ENCODE data around the gene KRT33B. TPM values are rescaled to one million over a fixed set of nuclear protein-coding genes. Genes with fewer than 3 reads are reported as not detected.

Gene KRT33B
- total RNA-seq, 1 experiment from 2014 or later = not detected

DNA sequence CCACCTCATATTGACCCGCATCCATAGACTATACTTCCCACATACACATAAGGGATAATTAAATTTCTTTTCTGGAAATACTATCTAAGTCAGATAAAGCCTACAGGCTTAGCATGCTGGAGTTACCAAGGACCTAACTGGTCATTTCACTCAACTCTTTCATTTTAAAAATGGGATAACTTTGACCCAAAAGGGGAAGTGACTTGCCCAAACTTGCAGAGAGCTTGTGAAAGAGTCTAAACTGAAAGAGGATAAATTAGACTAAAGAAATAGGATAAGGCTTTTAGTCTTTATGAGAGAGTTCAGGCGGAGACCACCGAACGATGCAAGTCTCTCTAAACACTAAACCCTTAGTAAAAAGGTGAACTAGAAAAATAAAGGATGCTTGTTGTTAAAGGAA, 15.1 kb downstream of the KRT33B start:
- ChIA-PET CTCF (no interaction called here), POLR2A (no interaction called here)
- Mint-ChIP-seq H3K36me3 (no peaks in the 10 kb centered on the region), H3K4me3 (no peak overlapping the region), H3K27ac (no peak overlapping the region), H3K27me3 (ENCODE audit: low read depth) (peaks cover 5% of the 10 kb centered on the region), H3K4me1 (no peaks in the 10 kb centered on the region), H3K9me3 (0 out of 2 replicates have a peak, but pooled peaks cover 10% of the 10 kb centered on the region)
- ATAC-seq = no peak
- no peak for TF ChIP-seq NR2C2 (CRISPR knock-in tag; IDR thresholded peaks at IDR 0.05)
- no peak for TF ChIP-seq TEAD1 (CRISPR knock-in tag; IDR thresholded peaks at IDR 0.05)
- TF ChIP-seq MYBL2 (CRISPR knock-in tag; IDR thresholded peaks at IDR 0.05) = no peak
- no peak for TF ChIP-seq ETV6 (CRISPR knock-in tag; IDR thresholded peaks at IDR 0.05)
- TF ChIP-seq CREB1 (CRISPR knock-in tag; IDR thresholded peaks at IDR 0.05) = no peak
- TF ChIP-seq JAZF1 (CRISPR knock-in tag; IDR thresholded peaks at IDR 0.05) = no peak
- no peak for TF ChIP-seq SMAD3 (CRISPR knock-in tag; IDR thresholded peaks at IDR 0.05; ENCODE audit: borderline replicate concordance)
- TF ChIP-seq EMX1 (CRISPR knock-in tag; IDR thresholded peaks at IDR 0.05) = no peak
- TF ChIP-seq, protein P1, sequence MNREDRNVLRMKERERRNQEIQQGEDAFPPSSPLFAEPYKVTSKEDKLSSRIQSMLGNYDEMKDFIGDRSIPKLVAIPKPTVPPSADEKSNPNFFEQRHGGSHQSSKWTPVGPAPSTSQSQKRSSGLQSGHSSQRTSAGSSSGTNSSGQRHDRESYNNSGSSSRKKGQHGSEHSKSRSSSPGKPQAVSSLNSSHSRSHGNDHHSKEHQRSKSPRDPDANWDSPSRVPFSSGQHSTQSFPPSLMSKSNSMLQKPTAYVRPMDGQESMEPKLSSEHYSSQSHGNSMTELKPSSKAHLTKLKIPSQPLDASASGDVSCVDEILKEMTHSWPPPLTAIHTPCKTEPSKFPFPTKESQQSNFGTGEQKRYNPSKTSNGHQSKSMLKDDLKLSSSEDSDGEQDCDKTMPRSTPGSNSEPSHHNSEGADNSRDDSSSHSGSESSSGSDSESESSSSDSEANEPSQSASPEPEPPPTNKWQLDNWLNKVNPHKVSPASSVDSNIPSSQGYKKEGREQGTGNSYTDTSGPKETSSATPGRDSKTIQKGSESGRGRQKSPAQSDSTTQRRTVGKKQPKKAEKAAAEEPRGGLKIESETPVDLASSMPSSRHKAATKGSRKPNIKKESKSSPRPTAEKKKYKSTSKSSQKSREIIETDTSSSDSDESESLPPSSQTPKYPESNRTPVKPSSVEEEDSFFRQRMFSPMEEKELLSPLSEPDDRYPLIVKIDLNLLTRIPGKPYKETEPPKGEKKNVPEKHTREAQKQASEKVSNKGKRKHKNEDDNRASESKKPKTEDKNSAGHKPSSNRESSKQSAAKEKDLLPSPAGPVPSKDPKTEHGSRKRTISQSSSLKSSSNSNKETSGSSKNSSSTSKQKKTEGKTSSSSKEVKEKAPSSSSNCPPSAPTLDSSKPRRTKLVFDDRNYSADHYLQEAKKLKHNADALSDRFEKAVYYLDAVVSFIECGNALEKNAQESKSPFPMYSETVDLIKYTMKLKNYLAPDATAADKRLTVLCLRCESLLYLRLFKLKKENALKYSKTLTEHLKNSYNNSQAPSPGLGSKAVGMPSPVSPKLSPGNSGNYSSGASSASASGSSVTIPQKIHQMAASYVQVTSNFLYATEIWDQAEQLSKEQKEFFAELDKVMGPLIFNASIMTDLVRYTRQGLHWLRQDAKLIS (CRISPR knock-in tag; IDR thresholded peaks at IDR 0.05; ENCODE audit: borderline replicate concordance) = no peak
- TF ChIP-seq, protein P2, sequence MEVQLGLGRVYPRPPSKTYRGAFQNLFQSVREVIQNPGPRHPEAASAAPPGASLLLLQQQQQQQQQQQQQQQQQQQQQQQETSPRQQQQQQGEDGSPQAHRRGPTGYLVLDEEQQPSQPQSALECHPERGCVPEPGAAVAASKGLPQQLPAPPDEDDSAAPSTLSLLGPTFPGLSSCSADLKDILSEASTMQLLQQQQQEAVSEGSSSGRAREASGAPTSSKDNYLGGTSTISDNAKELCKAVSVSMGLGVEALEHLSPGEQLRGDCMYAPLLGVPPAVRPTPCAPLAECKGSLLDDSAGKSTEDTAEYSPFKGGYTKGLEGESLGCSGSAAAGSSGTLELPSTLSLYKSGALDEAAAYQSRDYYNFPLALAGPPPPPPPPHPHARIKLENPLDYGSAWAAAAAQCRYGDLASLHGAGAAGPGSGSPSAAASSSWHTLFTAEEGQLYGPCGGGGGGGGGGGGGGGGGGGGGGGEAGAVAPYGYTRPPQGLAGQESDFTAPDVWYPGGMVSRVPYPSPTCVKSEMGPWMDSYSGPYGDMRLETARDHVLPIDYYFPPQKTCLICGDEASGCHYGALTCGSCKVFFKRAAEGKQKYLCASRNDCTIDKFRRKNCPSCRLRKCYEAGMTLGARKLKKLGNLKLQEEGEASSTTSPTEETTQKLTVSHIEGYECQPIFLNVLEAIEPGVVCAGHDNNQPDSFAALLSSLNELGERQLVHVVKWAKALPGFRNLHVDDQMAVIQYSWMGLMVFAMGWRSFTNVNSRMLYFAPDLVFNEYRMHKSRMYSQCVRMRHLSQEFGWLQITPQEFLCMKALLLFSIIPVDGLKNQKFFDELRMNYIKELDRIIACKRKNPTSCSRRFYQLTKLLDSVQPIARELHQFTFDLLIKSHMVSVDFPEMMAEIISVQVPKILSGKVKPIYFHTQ (CRISPR knock-in tag; IDR thresholded peaks at IDR 0.05) = no peak
- TF ChIP-seq TCF7 (CRISPR knock-in tag; IDR thresholded peaks at IDR 0.05; ENCODE audit: low read depth) = no peak
- TF ChIP-seq, protein P3, sequence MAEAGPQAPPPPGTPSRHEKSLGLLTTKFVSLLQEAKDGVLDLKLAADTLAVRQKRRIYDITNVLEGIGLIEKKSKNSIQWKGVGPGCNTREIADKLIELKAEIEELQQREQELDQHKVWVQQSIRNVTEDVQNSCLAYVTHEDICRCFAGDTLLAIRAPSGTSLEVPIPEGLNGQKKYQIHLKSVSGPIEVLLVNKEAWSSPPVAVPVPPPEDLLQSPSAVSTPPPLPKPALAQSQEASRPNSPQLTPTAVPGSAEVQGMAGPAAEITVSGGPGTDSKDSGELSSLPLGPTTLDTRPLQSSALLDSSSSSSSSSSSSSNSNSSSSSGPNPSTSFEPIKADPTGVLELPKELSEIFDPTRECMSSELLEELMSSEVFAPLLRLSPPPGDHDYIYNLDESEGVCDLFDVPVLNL (CRISPR knock-in tag; IDR thresholded peaks at IDR 0.05; ENCODE audit: borderline replicate concordance, low read depth) = no peak
- no peak for TF ChIP-seq ZNF671 (CRISPR knock-in tag; IDR thresholded peaks at IDR 0.05)
- TF ChIP-seq ELF4 (CRISPR knock-in tag; IDR thresholded peaks at IDR 0.05; ENCODE audit: low read depth) = no peak
- no peak for TF ChIP-seq SMAD4 (CRISPR knock-in tag; IDR thresholded peaks at IDR 0.05)
- TF ChIP-seq ZNF396 (CRISPR knock-in tag; IDR thresholded peaks at IDR 0.05; ENCODE audit: borderline replicate concordance) = no peak
- TF ChIP-seq CBFB (CRISPR knock-in tag; IDR thresholded peaks at IDR 0.05; ENCODE audit: low read depth) = no peak
- no peak for TF ChIP-seq ZNF232 (CRISPR knock-in tag; IDR thresholded peaks at IDR 0.05)
- TF ChIP-seq, protein P4, sequence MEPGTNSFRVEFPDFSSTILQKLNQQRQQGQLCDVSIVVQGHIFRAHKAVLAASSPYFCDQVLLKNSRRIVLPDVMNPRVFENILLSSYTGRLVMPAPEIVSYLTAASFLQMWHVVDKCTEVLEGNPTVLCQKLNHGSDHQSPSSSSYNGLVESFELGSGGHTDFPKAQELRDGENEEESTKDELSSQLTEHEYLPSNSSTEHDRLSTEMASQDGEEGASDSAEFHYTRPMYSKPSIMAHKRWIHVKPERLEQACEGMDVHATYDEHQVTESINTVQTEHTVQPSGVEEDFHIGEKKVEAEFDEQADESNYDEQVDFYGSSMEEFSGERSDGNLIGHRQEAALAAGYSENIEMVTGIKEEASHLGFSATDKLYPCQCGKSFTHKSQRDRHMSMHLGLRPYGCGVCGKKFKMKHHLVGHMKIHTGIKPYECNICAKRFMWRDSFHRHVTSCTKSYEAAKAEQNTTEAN (CRISPR knock-in tag; IDR thresholded peaks at IDR 0.05) = no peak
- TF ChIP-seq MXD4 (CRISPR knock-in tag; IDR thresholded peaks at IDR 0.05; ENCODE audit: borderline replicate concordance) = no peak
- DNase-seq (ENCODE audit: low spot score) = no peak

All from WTC11 (cell line).